T1000 (cell line): ENCODE measurements around the gene SAMD10.
"Not testable (repeated sequence)": the region's sequence is repeated elsewhere in the genome, so short reads cannot be mapped to it uniquely, and the experiment has no call there.

Experiments used
- DNase-seq: peaks from one replicate; lab custom pipeline; 2025; ENCODE audit warnings: mixed read lengths; lab: John Stamatoyannopoulos, UW

The SAMD10 gene

DNA sequence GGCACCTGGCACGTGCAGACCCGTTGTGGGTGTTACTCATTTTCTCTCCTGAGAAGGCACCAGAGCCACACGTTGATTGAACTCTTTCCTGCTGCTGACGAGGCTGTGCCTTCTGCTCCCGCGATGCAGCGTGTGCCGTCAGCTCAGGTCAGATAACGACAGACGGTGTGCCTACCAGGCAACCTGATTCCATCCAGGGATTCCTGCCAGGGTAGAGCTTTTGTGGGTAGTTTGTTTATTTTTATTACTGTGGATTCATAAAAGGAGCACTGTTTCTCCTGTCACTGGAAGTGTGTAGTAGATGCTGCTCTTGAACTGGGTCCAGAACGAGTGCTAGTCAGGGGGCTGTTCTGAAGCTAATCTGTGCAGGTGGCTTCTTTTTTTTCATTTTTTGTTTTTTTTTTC is 22.2 kb upstream of the SAMD10 start:
- no peak for DNase-seq

DNA sequence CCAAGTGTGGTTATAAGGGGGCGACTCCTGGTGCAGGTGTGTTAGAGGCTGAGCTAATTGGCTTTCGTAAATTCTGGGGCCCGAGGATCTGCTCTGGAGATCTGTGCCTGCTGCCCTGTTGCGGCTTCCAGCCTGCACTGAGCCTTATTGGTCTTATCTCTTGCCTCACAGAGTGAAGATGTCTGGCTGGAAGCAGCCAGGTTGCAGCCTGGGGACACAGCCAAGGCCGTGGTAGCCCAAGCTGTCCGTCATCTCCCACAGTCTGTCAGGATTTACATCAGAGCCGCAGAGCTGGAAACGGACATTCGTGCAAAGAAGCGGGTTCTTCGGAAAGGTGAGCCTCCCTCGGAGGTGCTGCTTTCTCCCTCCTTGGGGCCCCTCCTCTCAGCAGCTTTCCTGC is 21.5 kb upstream of the SAMD10 start:
- DNase-seq: no peak

DNA sequence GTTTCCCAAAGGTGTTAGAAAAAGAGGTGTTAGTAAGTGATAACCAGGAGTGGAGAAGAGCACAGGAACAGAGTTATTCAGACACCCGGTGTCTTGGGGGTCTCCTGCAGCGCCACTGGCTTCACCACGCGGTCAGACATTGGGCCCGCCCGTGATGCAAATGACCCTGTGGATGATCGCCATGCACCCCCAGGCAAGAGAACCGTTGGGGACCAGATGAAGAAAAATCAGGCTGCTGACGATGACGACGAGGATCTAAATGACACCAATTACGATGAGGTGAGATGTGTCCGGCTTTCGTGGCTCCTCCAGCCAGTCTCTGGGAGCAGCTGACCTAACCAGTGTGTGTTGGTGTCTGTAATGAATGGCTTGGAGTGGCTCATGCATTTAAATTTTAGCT is 3.5 kb upstream of the SAMD10 start:
- no peak for DNase-seq

DNA sequence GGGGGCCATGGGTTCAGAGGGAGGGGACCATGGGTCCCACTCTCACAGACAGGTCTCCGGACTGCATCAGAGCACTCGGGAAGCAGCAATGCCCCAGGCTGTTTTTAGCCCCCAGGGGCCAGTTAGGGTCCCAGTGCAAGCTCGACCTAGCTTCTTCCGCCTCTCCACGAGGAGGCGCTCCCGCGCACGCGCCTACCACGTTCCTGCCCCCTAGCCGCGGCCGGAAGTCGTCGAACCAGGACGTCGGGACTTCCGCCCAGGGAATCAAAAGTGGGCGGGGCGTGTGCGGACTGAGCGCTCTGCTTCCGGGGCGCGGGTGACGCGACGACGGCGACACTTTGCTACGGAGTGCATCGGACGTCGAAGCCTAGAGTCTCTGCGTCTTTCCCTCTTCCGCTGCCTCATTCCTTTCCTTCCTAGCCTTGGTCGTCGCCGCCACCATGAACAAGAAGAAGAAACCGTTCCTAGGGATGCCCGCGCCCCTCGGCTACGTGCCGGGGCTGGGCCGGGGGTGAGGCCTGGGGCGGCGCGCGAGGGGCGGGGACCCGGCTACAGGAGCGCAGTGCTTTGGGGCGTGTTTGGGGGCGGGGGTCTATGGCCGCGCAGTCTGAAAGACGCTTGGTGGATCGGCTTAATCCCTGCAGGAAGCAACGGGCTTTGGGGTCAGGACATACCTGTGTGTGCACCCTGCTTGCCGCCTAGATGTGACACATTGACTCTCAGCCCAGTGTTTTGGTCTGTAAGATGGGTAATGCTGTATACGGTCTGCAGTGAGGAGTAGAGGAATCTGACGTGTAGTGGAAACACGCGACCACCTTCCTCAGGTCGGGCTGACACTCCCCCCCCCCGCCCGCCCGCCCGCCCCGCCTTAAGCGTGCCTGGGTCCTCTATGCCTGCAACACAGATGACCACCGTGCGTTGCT is 1.6 kb upstream of the SAMD10 start, which contains the start of gene PRPF6:
Gene PRPF6 (plus strand): TSS at position 327 of the 923 bp plus-strand sequence. CDS start 114 bp downstream, at position 441.
- DNase-seq: peak; percentile 77

DNA sequence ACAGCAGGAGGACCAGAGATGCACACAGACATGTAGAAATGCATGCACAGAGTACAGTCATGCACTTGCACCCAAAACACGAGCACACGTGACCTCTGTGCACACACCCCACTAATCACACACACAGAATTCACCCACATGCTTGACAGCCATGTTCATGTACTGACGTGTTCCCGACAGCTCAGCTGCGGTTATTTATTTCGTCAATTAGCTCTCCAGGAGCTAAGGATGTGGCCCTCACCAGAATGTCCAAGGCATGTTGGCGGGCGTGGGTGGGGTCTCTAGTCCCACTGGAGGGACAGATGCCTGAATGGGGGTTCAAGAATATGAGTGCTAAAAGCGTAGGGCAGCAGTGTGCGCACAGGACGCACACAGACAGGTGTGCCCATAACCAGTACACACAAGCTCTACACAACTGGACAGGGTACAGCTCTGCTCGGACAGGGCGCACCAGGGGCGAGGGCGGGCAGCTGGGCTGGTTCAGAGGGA is 919 bp upstream of the SAMD10 start:
- no peak for DNase-seq

DNA sequence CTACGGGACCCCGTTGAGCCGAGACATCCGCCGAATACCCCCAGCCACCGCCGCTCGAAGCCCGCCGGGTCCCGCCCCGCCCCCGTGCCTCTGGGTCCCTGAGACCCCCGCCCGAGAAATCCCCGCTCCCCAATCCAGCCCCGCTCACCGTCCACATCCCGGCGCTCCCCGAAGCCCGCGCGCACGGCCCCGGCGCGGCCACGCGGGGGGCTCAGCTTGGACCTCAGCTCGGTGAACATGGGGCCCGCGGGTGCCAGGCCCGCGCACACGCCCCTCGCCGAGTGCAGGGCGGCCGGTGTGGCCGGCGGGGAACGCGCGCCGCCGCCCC is 249 bp downstream of the SAMD10 start:
- no peak for DNase-seq

DNA sequence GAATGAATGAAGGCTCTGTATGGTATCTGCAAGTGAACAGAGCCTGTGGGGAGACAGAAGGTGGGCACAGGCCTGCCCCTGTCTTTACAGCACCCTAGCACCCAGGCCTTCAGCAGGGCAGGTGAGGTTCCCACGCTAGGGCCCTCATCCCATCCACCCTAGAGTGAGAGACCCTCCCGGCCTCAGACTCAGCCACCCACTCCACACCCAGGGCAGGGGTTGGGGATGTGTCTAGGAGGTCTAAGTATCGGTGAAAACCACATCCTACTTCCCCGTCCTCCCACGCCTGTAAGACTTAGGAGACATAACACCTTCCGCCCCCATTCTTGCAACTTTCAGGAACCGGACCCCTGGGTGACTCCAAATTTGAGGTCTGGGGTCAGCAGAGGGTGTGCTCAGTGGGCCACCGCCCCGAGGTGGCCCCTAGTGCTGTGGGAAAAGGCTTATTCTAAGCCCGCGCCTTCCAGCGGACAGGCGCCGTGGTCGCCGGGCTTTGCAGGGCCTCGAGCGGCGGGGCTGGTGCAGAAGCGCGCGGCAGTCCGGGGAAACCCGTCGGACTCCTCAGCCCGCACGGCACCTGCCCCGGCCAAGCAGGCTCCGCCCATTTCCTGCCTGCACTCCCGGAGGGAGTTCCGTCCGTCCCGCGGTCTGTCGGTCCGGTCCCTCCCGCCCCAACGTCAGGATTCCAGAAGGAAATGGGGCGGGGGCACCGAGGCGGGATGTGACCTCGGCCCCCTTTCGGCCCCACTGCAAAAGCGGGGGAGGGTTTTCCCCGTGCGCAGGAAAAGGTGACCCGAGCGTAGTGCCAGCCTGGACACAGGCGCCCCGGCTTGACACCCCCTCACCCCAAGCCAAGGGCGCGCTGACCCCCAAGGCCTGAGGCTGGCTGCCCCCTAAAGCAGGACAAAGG is 868 bp downstream of the SAMD10 start:
- DNase-seq: no peak

DNA sequence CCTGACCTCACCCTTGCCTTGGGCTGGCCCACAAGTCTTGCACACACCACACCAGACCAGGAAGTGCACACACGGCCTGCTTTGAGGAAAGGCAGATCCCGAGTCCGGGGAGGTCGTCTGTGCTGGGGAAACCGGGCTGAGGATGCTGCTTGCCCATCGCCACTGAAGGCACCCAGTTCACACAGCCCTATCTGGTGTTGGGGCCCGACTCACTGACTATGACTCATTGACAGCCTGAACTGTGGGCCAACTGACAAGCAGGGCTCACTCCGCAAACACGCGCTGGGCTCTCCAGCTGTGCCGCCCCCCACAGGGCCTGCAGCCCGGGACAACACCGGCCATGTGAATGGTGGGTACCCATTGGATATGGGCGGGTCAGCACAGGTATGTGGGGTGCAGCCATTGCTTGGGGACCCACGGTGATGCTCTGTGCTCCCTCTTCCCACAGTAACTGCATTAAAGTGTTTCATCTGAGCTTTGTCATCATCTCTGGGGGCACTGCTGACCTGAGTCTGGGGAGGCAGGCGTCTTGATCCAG is 1.6 kb downstream of the SAMD10 start:
- no peak for DNase-seq

DNA sequence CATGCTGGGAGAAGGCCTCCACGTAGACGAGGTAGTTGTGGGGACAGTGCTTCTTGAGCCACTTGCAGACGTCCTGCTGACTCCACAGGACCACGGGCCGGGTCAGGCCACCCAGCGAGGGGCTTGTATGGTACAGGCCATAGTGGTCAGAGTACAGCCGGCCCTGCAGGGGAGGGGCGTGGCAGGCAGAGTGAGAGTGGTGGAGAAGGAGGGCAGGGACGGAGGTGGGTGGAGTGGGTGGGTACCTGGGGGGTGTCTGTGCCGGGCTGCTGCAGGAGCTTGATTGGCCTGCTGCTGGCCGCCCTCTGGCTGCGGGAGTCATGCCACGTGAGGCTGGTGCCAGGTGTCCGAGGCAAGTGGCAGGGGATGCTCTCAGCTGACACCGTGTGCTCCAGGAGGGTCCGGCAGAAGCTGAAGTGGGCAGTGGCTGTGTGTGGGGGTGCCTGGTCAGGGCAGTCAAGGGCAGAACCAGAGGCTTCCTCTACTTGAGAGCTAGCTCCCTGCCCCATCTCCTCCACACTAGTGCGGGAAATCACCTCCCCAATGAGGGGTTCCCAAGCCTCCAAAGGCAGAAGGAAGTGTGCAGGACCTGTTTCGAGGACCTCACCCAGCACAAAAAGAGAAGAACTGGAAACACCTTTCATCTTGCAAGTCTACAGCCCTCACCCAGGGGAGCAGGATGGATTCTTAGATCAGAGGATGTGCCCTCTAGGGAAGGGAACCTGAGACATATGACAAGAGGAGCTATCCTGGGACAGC is 2.3 kb downstream of the SAMD10 start:
- no peak for DNase-seq

DNA sequence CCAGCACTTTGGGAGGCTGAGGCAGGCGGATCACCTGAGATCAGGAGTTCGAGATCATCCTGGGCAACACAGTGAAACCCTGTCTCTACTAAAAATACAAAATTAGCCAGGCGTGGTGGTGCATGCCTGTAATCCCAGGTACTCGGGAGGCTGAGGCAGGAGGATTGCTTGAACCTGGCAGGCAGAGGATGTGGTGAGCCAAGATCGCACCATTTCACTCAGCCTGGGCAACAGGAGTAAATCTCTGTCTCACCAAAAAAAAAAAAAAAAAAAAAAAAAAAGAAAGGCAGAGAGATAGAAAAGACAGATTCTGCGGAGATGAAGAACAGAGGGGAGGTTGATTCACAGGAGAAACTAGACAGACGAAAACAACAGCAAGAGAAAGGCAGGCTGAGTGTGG is 2.9 kb downstream of the SAMD10 start:
- not testable (repeated sequence) for DNase-seq

DNA sequence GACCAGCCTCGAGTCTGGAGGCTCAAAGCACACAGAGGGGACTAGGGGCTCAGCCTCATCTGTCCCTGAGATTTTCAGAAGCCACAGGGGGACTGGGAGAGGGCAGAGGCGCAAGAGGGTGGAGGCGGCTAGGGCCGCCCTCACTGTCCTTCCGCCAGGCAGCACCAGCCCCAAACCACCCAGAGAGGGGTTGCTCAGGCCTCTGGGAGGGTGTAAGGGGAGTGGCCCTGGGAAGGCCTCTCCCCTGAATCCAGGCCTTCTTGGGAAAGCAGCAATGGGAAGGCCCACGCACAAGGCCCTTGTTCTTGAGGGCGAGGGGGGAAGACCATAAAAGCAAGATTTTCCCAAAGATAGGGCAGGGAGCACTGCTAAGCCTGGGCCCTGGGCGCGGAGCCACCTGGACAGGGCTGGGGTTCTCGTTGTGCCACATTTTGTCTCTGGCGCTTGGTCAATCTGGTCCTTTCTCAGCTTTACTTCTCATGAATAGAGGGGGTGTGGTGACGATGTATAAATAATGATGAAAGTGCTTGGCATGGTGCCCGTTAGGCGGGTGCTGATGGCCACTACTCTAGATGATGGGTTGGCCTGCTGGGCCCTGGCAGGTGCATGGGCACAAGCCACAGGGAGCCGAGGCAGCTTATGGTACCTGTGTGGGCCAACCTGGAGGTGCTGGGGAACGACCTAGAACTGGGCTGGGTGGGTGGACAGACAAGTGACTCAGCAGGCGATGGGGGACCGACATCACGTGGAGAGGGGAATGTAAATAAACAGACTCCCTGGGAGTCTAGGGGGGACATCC is 4.8 kb downstream of the SAMD10 start:
- DNase-seq: no peak

DNA sequence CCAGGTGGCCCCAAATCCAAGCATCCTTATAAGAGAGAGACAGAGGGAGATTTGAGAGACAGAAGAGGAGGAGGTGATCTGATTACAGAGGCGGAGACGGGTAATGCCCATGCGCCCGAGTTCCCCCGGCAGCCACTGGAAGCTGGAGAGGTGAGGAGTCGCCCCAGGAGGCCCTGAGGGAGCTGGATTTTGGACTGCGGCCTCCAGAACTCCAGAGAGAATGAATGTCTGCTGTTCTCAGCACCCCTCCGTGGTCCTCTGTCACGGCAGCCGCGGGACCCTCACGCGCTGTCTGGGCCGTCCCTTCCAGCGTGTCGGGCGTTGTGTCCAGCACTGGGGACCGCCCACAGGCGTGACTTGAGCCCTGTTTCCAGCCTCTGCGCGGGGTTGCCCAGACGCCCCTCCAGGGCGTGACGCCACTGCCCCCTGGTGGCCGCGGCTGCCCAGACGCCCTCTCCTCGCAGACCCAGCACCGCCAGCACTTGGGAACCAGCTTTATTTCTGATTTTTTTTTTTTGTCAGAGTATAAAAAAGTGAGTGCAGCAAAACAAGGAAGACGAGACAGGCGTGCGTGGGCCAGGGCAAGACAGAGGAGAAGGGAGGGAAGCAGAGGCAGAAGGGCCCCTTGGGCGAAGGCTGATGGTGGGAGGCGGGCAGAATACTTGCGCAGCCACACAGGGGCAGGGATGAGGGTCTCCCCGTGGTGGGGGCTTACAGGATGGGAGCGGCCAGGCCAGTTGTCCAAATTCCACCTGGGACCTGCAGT is 5.6 kb downstream of the SAMD10 start:
- DNase-seq: peak; percentile 67

DNA sequence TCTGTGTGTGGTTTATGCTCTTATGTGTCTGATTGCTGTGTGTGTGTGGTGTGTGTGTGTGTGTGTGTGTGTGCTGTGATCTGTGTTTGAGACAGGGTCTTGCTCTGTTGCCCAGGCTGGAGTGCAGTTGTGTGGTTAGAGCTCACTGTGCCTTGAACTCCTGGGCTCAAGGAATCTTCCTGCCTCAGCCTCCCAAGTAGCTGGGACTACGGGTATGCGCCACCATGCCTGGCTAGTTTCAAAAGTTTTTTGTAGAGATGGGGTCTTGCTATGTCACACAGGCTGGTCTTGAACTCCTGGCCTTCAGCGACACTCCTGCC is 6.3 kb downstream of the SAMD10 start:
- DNase-seq: no peak

DNA sequence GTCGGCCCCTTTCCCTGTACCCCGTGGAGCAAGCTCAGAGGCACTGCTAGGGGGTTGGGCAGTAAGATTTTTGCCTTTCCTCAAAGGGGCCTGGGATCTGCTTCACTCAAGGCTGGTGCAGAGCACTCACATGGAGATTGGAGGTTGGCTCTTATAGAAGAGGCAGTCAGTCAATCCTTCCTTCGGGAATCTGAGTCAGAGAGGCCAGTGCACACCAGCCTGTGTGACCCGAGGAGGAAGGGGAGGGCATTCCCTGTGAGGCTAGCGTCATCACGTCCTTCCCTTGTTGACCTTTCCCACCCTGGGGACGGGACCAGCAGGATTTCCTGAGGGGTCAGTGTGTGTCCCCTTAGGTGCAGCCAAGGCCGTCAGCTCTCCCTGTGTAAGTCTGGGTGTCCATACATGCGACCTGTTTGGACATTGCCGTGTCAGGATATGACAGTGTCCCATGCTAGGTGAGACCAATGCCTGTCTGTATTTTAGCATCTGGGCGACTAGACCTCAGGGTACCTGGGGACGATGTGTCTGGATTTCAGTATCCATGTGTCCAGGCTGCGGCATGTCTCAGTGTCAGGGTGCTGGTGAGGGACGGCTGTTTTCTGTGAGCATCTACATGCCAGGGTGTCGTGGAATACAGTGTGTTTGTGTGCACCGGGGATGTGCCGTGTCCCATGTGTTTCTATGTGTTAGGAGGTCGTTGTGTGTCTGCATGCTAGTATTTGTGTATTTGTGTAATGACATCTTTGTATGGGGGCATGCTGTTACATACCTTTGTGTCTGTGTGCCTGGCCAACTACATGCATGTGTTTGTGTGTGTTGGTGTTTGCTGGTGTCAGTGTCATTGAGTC is 6.9 kb downstream of the SAMD10 start:
- DNase-seq: no peak

DNA sequence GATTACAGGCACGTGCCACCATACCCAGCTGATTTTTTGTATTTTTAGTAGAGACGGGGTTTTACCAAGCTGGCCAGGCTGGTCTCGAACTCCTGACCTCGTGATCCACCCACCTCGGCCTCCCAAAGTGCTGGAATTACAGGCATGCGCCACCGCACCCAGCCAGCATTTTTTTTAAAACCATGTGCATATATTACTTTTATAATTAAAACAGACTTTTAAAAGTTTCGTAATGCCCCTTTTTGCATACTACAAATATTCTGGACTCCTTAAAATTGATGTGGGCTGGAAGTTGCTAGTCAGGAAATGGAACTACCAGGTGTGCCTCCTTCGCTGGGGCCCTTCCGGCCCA is 7.5 kb downstream of the SAMD10 start:
- not testable (repeated sequence) for DNase-seq

DNA sequence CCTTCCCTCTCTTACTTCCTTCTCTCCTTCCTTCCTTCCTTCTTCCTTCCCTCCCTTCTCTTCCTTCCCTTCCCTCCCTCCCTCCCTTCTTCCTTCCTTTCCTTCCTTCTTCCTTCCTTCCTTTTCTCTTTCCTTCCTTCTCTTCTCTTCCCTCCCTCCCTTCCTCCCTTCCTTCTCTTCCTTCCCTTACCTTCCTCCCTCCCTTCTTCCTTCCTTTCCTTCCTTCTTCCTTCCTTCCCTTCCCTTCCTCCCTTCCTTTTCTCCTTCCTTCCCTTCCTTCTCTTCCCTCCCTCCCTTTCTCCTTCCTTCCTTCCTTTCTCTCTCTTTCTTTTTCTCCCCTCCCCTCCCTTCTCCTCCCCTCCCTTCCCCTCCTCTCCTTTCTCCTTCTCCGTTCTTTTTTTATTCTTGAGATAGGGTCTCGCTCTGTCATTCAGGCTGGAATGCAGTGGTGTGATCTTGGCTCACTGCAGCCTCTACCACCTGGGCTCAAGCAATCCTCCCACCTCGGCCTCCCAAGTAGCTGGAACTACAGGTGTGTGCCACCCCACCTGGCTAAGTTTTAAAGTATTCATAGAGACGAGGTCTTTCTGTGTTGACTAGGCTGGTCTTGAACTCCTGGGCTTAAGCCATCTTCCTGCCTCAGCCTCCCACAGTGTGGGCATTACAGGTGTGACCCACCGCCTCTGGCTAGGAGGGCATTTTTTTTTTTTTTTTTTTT is 8.6 kb downstream of the SAMD10 start:
- no peak for DNase-seq

DNA sequence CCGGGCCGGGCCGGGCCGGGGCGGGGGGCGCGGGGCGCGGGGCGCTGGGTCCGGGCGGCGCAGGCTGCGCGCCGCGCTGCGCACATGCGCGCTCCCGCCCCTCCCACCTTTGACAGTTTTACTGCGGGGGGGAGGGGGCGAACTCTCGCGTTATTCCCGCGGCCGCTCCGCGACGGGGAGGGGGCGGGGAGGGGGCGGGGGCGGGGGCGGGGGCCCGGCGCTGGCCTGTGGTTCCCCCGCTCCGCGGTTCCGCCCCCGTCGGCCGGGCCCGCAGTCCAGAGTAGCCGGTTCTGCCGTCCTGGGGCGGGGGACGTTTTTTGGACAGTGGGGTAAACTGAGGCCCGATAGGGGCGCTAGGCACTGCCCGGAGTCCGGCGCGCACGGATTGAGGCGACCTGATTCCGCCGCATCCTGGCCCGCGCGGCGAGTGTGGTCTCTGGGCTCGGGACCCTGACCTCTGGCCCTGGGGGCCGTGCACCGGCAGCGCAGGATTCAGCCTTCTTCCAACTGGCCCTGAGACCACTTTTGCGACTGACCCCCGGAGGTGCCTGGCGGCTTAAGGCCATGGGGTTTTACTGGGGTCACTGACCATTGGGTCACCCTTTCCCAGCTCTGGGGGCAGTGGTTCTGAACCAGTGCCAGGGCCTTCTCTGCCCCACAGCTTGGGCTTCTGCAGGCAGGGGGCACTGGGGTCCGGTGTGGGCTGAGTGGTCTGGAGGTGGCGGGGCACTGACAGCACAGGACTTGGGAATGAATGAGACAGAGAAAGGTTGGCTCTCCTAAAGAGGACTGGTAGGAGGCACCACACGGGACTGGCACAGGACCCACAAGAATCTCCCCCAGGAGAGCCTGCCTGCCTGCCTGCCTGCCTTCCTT is 9.4 kb downstream of the SAMD10 start, which contains the start of gene ZNF512B:
Gene ZNF512B (minus strand): TSS at position 93 of the 876 bp plus-strand sequence. CDS start 1,980 bp downstream, outside the sequence.
- DNase-seq: no peak
